Inflammatory macrophage (primary cell): Measurements from ENCODE around the gene ZNF746.
A peak's percentile ranks its signal among the peaks of the same experiment; 100 is the strongest.

ENCODE experiments used
- DNase-seq, 2 donors: peaks; one replicate each; pipeline ENCODE4 v3.0.0-alpha.2; 2020 to 2022

ZNF746 gene

DNA sequence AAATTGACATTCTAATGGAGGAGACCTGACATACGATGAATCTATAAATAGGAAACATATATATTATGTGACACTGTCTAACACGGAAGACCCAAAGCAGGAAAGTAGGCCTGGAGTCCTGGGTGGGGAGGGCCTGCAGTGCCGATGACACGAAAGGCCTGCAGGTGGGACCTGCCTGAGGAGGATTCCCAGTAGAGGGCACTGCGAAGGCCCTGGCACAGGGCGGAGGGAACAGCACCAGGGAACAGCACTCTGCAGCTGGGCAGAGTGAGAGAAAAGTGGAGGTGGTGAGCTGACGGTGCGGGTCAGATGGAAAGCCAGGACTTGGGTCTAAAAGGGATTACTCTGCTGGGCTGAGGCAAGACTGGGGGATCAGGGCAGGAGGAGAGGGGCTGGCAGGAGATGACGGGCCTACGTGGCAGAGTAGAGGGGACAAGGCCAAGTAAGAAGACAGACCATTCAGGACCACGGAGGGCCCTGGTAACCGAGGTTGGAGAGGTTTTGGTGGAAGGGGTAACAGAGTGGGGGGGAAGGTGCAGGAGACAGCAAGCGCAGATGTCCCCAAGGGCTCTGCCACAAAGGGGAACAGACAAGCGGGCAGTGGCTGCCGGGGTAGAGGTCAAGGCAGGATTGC lies 8.1 kb downstream of the ZNF746 start:
- DNase-seq, result no peak

DNA sequence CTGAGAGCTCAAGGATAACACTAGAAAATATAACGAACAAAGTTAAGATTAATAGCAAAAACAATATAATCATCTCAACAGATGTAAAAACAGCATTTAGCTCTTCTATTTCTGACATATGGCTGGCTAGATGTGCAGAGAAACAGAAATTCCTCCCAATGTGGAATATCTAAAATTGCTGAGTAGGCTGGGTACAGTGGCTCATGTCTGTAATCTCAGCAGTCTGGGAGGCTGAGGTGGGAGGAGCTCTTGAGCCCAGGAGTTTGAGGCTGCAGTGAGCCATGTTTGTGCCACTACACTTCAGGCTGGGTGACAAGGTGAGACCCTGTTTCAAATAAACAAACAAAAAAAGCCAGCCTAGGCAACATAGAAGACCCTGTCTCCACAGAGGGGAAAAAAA lies 18.0 kb downstream of the ZNF746 start:
- DNase-seq, result no peak

GRCh38 chr7:149478754-149479153 lies 18.9 kb downstream of the ZNF746 start:
- DNase-seq, result no peak

- no peak for DNase-seq
Measured at GRCh38 chr7:149477494-149478443, 19.8 kb downstream of the ZNF746 start.

GRCh38 chr7:149476791-149477190 lies 20.8 kb downstream of the ZNF746 start:
- no peak for DNase-seq

- no peak for DNase-seq
Measured at GRCh38 chr7:149475121-149476045, 22.2 kb downstream of the ZNF746 start.

- no peak for DNase-seq
Measured at GRCh38 chr7:149474309-149475120, 23.1 kb downstream of the ZNF746 start.

DNA sequence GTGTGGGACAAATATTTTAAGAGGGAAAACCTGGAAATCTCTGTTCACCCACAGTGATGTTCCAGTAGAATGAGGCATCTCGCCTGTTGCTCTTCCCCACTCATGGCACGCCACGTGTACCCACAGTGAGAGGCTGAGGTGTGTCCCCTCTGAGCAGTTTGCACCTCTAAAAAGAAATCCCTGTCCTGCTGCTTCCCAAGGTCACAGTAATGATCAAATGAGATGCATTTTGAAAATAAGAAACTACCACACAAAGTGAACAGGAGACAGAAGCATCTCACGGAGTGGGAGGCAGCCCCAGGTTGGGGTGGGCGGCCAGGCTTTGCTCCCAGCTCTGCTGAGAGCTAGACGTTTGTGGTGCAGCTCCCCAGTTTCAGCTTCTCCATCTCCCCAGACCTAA lies 24.4 kb downstream of the ZNF746 start:
- DNase-seq, result no peak

GRCh38 chr7:149471289-149471953 lies 26.2 kb downstream of the ZNF746 start:
- no peak for DNase-seq

- DNase-seq, result no peak
Measured at GRCh38 chr7:149469806-149470205, 27.8 kb downstream of the ZNF746 start.

DNA sequence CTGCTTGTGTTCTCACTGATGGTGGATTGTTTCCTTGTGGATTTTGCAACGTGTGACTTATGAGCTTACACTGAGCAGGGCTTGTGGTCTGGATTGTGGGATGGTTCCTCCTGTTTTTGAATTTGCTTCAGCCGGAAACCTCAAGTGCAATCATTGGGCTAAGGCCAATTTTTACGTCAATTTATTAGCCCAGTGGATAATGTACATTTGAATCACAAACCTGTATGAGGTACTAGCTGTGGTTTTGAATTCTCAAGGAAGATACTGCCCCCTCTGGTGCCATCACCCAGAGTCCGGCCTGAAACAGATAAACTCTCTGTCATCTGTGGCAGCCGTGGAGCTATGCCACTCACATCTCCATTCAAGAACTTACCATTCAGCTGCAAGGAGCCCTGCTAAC lies 29.4 kb downstream of the ZNF746 start:
- peak in 1 of 2 donors; percentile 39 for DNase-seq

- no peak for DNase-seq
Measured at GRCh38 chr7:149467321-149467859, 30.2 kb downstream of the ZNF746 start.

- DNase-seq, result no peak
Measured at GRCh38 chr7:149466364-149466763, 31.2 kb downstream of the ZNF746 start.

GRCh38 chr7:149463500-149464161 lies 34.0 kb downstream of the ZNF746 start:
- no peak for DNase-seq

DNA sequence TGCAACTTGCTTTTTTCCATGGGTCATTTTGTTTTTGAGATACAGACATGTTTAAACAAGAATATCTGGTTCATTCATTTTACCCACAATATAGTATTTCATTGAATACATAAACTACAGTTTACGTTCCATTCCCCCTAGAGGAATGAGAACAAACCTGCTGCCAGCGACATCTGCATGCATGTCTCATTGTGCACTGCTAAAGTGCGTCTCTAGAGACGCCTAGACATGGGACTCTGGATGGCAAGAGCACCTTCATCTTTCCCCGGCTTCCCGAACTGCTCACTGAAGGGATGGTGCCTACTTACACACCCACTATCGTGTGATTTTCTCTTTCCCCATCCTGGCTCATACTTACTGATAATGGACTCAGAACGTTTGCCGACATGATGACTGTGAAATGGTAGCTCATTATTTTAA lies 35.5 kb downstream of the ZNF746 start:
- no peak for DNase-seq

GRCh38 chr7:149460493-149461277 lies 36.9 kb downstream of the ZNF746 start, which contains the start of gene ZNF777:
TSS of gene ZNF777 (minus strand) at chr7:149461062. CDS start at chr7:149456022, 5,040 bp downstream.
- peak; percentile 90 to 91 for DNase-seq

GRCh38 chr7:149459540-149460452 lies 37.8 kb downstream of the ZNF746 start:
- peak in 1 of 2 donors; percentile 14 for DNase-seq

GRCh38 chr7:149459201-149459539 lies 38.4 kb downstream of the ZNF746 start:
- no peak for DNase-seq
